Panc1 (cell line): Measurements from ENCODE around the gene C17orf50. TPM values are rescaled to one million over a fixed set of nuclear protein-coding genes. Genes with fewer than 3 reads are reported as not detected.

ENCODE experiments used
- ATAC-seq: fragments of 200-7000 bp; cut with Tn5 transposase; 2 replicates; pipeline ENCODE4 v1.9.1; 2020; ENCODE audit warnings: mild to moderate bottlenecking, moderate library complexity
- BruUV-seq: library from RNA; stranded (reverse); fragments of 400-500 nt; replicated peaks from 2 replicates; lab custom pipeline; 2021; lab: Mats Ljungman, UMichigan
- CTCF ChIA-PET: fragments of 300-600 bp; sonication (Branson Sonifier 250); formaldehyde crosslinking; loops from one replicate; lab custom pipeline; 2022; ENCODE audit warnings: antibody characterized with exemption; lab: Charles Lee
- POLR2A ChIA-PET: fragments of 300-600 bp; sonication (Branson Sonifier 250); formaldehyde crosslinking; loops from one replicate; lab custom pipeline; 2022; ENCODE audit warnings: antibody characterized with exemption; lab: Charles Lee
- DNase-seq: peaks from one replicate; pipeline ENCODE4 v3.0.0-alpha.2; 2010; ENCODE audit warnings: low read depth, low spot score
- H3K27ac ChIP-seq: 2 replicates; pipeline ENCODE4 v1.5.1; 2011; ENCODE audit warnings: mild to moderate bottlenecking, low read length, inconsistent platforms
- H3K27me3 ChIP-seq: fragments of 200-500 bp; sonication (Bioruptor generic); 2 replicates; pipeline ENCODE4 v1.6.0; 2014; ENCODE audit warnings: low read length, inconsistent platforms; ENCODE audit not compliant: control insufficient read depth, insufficient read depth
- H3K36me3 ChIP-seq: fragments of 200-500 bp; sonication (Bioruptor generic); 2 replicates; pipeline ENCODE4 v1.5.1; 2014; ENCODE audit warnings: inconsistent platforms, mild to moderate bottlenecking, low read length, moderate library complexity; ENCODE audit not compliant: control insufficient read depth, insufficient read depth
- H3K4me1 ChIP-seq: 2 replicates; pipeline ENCODE4 v1.5.1; 2011; ENCODE audit warnings: inconsistent platforms, mild to moderate bottlenecking, low read length, moderate library complexity; ENCODE audit not compliant: control insufficient read depth, insufficient read depth
- H3K4me3 ChIP-seq, 2 experiments: 2 replicates each; pipeline ENCODE4 v1.5.1; 2011 to 2012; ENCODE audit warnings: low read depth in 2 of 2, low read length in 2 of 2, mild to moderate bottlenecking in 2 of 2, inconsistent platforms in 1 of 2, moderate library complexity in 1 of 2
- H3K9me3 ChIP-seq: fragments of 200-500 bp; sonication (Bioruptor generic); 2 replicates; pipeline ENCODE4 v1.5.1; 2014; ENCODE audit warnings: low read depth, mild to moderate bottlenecking, inconsistent platforms, low read length, moderate library complexity; ENCODE audit not compliant: control insufficient read depth, insufficient read depth
- CTCF ChIP-seq: fragments of 450-650 bp; IDR thresholded peaks from 2 replicates; pipeline ENCODE4 v1.5.1; 2017; ENCODE audit warnings: mild to moderate bottlenecking
- POLR2AphosphoS5 ChIP-seq: IDR thresholded peaks from 2 replicates; pipeline ENCODE4 v1.6.1; 2012; ENCODE audit warnings: mild to moderate bottlenecking, low read depth, low read length, moderate library complexity
- SIN3A ChIP-seq: IDR thresholded peaks from 2 replicates; pipeline ENCODE4 v1.6.1; 2012; ENCODE audit warnings: low read depth, mild to moderate bottlenecking, low read length, moderate library complexity, borderline replicate concordance; ENCODE audit not compliant: insufficient read depth
- TCF7L2 ChIP-seq: IDR thresholded peaks from 2 replicates; pipeline ENCODE4 v1.6.1; 2011; ENCODE audit warnings: mild to moderate bottlenecking, low read depth, low read length, inconsistent platforms
- in situ Hi-C: cut with HindIII; loops from 2 replicates; pipeline ENCODE4 v1.10.0; 2016; ENCODE audit warnings: low sequenced_read_pairs, low pct_unique_long_range_greater_than_20kb
- intact Hi-C: fragments of 100-400 bp; cut with micrococcal nuclease; formaldehyde crosslinking; loops from one replicate; pipeline ENCODE4 v1.10.0; 2022; ENCODE audit not compliant: unreplicated experiment
- total RNA-seq: library from RNA; stranded (reverse); gene quantifications from one replicate; pipeline ENCODE4 v1.2.1, GENCODE V29; 2021; ENCODE audit not compliant: unreplicated experiment
- TF ChIP-seq, protein P1 (sequence below), 2 experiments: IDR thresholded peaks; 2 replicates each; pipeline ENCODE4 v1.6.1; 2011 to 2012; ENCODE audit warnings: low read depth in 2 of 2, control low read depth in 1 of 2, low read length in 1 of 2, mild to moderate bottlenecking in 1 of 2, moderate library complexity in 1 of 2; ENCODE audit not compliant: insufficient read depth in 1 of 2

C17orf50 gene
- total RNA-seq, 1 experiment from 2014 or later = not detected

DNA sequence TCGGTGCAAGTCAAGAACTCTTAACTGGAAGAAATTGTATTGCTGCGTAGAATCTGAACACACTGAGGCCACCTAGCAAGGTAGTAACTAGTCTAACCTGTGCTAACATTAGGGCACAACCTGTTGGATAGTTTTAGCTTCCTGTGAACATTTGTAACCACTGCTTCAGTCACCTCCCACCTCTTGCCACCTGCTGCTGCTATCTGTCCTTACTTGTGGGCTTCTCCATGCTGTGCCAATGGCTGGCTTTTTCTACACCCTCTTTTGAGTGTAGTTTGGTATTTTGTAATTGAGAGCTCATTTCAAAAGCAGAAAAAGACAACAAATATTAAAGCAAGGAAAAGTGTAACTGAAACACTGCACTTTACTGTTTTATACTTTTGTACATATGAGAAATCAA lies 37.0 kb upstream of the C17orf50 start:
- CTCF ChIA-PET = interaction anchor here (2.6 kb wide), 1 partner anchor 23 kb away, joined by 6 read pairs; no protein-coding TSS in a partner anchor
- H3K36me3 ChIP-seq = peaks cover 49% of the 10 kb centered on the region
- TF ChIP-seq POLR2AphosphoS5 = no peak
- TF ChIP-seq CTCF = no peak
- TF ChIP-seq TCF7L2 = no peak
- TF ChIP-seq, protein P1, sequence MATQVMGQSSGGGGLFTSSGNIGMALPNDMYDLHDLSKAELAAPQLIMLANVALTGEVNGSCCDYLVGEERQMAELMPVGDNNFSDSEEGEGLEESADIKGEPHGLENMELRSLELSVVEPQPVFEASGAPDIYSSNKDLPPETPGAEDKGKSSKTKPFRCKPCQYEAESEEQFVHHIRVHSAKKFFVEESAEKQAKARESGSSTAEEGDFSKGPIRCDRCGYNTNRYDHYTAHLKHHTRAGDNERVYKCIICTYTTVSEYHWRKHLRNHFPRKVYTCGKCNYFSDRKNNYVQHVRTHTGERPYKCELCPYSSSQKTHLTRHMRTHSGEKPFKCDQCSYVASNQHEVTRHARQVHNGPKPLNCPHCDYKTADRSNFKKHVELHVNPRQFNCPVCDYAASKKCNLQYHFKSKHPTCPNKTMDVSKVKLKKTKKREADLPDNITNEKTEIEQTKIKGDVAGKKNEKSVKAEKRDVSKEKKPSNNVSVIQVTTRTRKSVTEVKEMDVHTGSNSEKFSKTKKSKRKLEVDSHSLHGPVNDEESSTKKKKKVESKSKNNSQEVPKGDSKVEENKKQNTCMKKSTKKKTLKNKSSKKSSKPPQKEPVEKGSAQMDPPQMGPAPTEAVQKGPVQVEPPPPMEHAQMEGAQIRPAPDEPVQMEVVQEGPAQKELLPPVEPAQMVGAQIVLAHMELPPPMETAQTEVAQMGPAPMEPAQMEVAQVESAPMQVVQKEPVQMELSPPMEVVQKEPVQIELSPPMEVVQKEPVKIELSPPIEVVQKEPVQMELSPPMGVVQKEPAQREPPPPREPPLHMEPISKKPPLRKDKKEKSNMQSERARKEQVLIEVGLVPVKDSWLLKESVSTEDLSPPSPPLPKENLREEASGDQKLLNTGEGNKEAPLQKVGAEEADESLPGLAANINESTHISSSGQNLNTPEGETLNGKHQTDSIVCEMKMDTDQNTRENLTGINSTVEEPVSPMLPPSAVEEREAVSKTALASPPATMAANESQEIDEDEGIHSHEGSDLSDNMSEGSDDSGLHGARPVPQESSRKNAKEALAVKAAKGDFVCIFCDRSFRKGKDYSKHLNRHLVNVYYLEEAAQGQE (IDR thresholded peaks at IDR 0.05; ENCODE audit: insufficient read depth in 1 of 2, low read depth in 2 of 2, low read length in 1 of 2) = no peak
- no peak for TF ChIP-seq SIN3A

GRCh38 chr17:35725058-35725457 lies 35.6 kb upstream of the C17orf50 start:
- Histone ChIP-seq H3K36me3 (peaks cover 37% of the 10 kb centered on the region), H3K27ac (no peak overlapping the region), H3K4me3 (no peak overlapping the region), H3K9me3 (no peaks in the 10 kb centered on the region), H3K4me1 (peaks cover 4% of the 10 kb centered on the region; the same call in 1 of the 2 replicates), H3K27me3 (no peaks in the 10 kb centered on the region)
- intact Hi-C loops (no loop called here), in situ Hi-C loops (no loop called here)
- POLR2A ChIA-PET = no interaction called here
- CTCF ChIA-PET = no interaction called here
- TF ChIP-seq TCF7L2 (no peak), POLR2AphosphoS5 (no peak), CTCF (no peak), SIN3A (no peak)
- TF ChIP-seq, protein P1 (IDR thresholded peaks at IDR 0.05; ENCODE audit: insufficient read depth in 1 of 2, low read depth in 2 of 2, low read length in 1 of 2) = no peak
- no TSS peak for BruUV-seq
- no peak for DNase-seq
- no peak for ATAC-seq

More for the DNA sequence above, 37.0 kb upstream of the C17orf50 start:
- intact Hi-C loops (no loop called here), in situ Hi-C loops (no loop called here)
- POLR2A ChIA-PET = no interaction called here
- Histone ChIP-seq H3K27me3 (no peaks in the 10 kb centered on the region), H3K27ac (no peak overlapping the region), H3K4me1 (peaks cover 4% of the 10 kb centered on the region; the same call in 1 of the 2 replicates), H3K9me3 (no peaks in the 10 kb centered on the region), H3K4me3 (no peak overlapping the region)
- no TSS peak for BruUV-seq
- no peak for ATAC-seq
- no peak for DNase-seq
